Muscle layer of duodenum (tissue), 2 donors: Measurements from ENCODE around the gene CWH43.
"Not testable (repeated sequence)": the region's sequence is repeated elsewhere in the genome, so short reads cannot be mapped to it uniquely, and the experiment has no call there.

Experiments
- H3K27ac ChIP-seq: one replicate; pipeline ENCODE4 v1.7.0; 2013; ENCODE audit warnings: mild to moderate bottlenecking, low read length
- H3K27me3 ChIP-seq: one replicate; pipeline ENCODE4 v1.7.0; 2013; ENCODE audit warnings: low read depth, mild to moderate bottlenecking, control low read depth, low read length
- H3K36me3 ChIP-seq, 2 donors: one replicate each; pipeline ENCODE4 v1.7.0; 2013; ENCODE audit warnings: low read length in 2 of 2, control low read depth in 1 of 2, mild to moderate bottlenecking in 1 of 2; ENCODE audit not compliant: insufficient read depth in 2 of 2, control insufficient read depth in 1 of 2
- H3K4me1 ChIP-seq, 2 donors: one replicate each; pipeline ENCODE4 v1.7.0; 2013; ENCODE audit warnings: low read length in 2 of 2, mild to moderate bottlenecking in 2 of 2, control low read depth in 1 of 2, moderate library complexity in 1 of 2; ENCODE audit not compliant: insufficient read depth in 2 of 2, control insufficient read depth in 1 of 2
- H3K4me3 ChIP-seq, 2 donors: one replicate each; pipeline ENCODE4 v1.7.0; 2013; ENCODE audit warnings: low read length in 2 of 2, low read depth in 1 of 2, mild to moderate bottlenecking in 1 of 2
- H3K9me3 ChIP-seq, 2 donors: one replicate each; pipeline ENCODE4 v1.7.0; 2013; ENCODE audit warnings: low read length in 2 of 2, control low read depth in 1 of 2, mild to moderate bottlenecking in 1 of 2; ENCODE audit not compliant: control insufficient read depth in 1 of 2
- donor health status: healthy.

CWH43 gene

DNA sequence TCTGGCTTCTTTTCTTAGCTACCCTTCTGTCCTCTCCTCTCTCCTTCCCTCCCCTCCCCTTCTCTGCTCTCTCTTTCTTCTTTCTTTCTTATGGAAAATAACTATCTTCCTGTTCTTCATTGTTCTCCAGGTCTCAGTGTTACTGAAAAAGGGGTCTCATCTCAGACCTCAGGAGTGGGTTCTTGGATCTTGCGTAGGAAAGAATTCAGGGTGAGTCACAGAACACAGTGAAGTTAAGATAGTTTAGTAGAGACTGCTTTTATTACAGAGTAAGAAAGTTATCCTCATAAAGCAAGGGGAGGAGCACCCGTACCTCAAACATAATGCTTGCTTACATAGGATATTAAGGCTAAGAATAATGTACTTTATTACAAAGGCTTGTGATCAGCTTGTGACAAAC is 31.8 kb upstream of the CWH43 start:
- Histone ChIP-seq H3K27ac (no peak overlapping the region), H3K27me3 (no peaks in the 10 kb centered on the region), H3K36me3 (no peaks in the 10 kb centered on the region), H3K4me1 (no peaks in the 10 kb centered on the region), H3K4me3 (no peak overlapping the region), H3K9me3 (no peaks in the 10 kb centered on the region)

GRCh38 chr4:48957366-48957765 is 28.7 kb upstream of the CWH43 start:
- not testable (repeated sequence) for H3K36me3 ChIP-seq, H3K4me3 ChIP-seq, H3K4me1 ChIP-seq, H3K9me3 ChIP-seq, H3K27ac ChIP-seq, H3K27me3 ChIP-seq

DNA sequence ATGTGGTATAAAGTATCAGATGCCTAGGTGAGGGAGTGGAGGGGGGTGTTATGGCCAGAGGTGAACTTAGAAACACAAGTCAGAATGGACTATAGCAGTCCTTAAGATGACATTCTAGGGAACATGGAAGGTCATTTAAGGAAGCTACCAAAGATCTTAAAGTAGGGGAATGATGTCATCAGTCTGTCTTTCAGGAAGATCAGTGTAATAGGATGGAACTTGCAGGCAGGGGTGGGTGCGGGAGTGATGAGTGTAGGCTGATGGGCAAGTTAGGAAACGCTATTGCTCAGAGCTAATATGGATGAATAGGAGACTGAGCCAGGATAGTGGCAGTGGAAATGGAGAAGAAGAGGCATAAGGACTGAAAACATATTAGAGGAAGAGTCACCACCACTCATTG is 27.5 kb upstream of the CWH43 start:
- no peaks in the 10 kb centered on the region for H3K9me3 ChIP-seq
- no peaks in the 10 kb centered on the region for H3K36me3 ChIP-seq
- no peaks in the 10 kb centered on the region for H3K27me3 ChIP-seq
- no peaks in the 10 kb centered on the region for H3K4me1 ChIP-seq
- no peak overlapping the region for H3K4me3 ChIP-seq
- H3K27ac ChIP-seq: no peak overlapping the region

DNA sequence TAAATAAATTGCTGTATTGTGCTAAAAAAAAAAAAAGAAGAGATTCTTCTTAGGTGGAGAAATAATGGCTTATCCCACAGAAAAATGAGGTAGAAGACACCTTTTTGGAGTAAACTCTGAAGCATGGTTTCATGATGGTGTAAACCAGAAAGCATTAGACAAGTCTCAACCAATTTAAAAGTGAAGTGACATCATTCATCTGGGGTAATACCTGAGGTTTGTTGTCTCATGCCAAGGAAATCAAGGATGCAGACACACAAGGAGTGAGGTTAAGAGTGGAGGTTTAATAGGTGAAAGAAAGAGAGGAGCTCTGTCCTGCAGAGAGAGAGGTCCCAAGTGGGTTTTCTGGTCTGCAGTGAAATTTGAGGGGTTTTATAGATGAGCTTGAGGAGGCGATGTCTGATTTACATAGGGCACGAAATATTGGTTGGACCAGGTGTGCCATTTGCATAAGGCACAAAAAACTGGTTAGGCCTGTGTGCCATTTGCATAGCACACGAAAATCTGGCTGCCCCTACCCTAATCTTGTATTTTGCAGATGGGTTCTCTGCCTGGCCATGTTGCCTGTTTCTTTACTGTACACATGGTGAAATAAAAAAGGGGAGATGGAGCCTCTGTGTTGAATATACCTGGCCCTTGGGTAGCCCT is 25.0 kb upstream of the CWH43 start:
- Histone ChIP-seq H3K9me3 (no peaks in the 10 kb centered on the region), H3K4me1 (no peaks in the 10 kb centered on the region), H3K27ac (no peak overlapping the region), H3K27me3 (no peaks in the 10 kb centered on the region), H3K4me3 (no peak overlapping the region), H3K36me3 (no peaks in the 10 kb centered on the region)

- Histone ChIP-seq H3K36me3 (no peaks in the 10 kb centered on the region), H3K4me1 (no peaks in the 10 kb centered on the region), H3K27me3 (no peaks in the 10 kb centered on the region), H3K27ac (no peak overlapping the region), H3K4me3 (no peak overlapping the region), H3K9me3 (no peaks in the 10 kb centered on the region)
Measured at GRCh38 chr4:48962636-48963035, 23.4 kb upstream of the CWH43 start.

DNA sequence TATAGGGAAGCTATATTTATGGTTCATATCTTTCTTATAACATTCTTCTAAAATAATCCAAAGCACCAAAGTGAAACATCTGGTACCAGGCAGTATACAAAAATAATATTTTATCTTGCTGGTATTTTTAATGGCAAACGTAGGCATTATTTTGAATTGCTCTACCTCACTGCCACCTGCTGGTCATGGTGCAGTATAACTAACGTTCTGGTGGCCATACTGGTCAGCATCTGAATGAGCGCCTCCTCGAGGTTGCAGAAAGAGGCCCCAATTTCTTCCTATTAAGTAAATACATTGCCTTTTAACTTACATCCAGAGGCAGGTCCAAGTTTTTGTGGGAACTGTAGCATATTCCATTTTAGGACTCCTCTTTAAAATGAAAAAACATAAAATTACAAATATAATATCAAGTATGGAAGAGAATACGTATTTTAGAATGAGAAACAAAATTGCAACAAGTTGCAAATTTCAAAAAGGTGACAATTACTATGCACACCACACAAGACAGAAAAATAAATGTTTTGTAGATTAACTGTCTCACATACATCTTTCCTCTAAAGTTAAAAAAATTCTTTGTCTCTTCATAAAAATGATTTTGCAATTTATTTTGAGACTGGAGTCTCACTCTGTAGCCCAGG is 22.9 kb upstream of the CWH43 start:
- Histone ChIP-seq H3K27me3 (no peaks in the 10 kb centered on the region), H3K4me1 (no peaks in the 10 kb centered on the region), H3K4me3 (no peak overlapping the region), H3K27ac (no peak overlapping the region), H3K36me3 (no peaks in the 10 kb centered on the region), H3K9me3 (no peaks in the 10 kb centered on the region)

DNA sequence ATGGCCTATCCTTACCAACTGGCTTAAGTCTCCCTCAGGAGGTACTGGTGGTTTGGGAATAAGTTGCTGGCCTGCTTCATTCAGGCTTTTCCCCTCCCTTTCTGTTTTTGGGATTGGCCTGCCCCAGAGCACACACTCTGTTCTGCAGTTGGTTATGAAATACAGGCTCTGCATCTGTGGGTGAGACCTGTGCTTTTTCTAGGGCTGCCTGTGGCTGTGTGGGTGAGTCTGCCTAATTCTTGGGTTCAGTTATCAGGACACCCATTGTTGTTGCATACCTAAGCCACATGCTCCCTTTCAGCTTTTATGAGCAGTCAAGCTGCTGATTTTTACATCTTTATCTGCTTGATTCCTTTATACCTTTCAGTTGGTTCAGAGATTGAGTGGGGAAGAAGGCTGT is 19.0 kb upstream of the CWH43 start:
- H3K27ac ChIP-seq: no peak overlapping the region
- no peaks in the 10 kb centered on the region for H3K9me3 ChIP-seq
- no peaks in the 10 kb centered on the region for H3K4me1 ChIP-seq
- H3K27me3 ChIP-seq: no peaks in the 10 kb centered on the region
- H3K36me3 ChIP-seq: no peaks in the 10 kb centered on the region
- no peak overlapping the region for H3K4me3 ChIP-seq

DNA sequence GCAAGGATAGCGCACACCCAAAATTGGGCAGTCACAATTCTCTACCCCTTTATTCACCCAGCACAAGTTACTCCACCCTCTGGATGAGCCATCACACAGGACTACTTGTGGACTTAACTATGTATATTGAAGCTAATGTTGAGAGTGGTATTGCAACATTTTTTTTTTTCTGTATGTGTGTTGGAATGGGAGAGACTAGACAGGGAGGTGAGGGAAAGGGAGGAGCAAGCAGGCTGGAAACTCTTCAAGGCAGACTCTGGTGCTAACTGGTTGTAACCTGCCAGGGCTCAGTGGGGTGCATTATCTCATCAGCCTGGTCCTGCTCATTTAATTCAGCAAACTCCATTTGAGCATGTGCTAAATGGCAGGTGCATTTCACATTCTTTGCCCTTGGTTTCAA is 18.4 kb upstream of the CWH43 start:
- H3K4me1 ChIP-seq: no peaks in the 10 kb centered on the region
- H3K4me3 ChIP-seq: no peak overlapping the region
- H3K27me3 ChIP-seq: no peaks in the 10 kb centered on the region
- H3K9me3 ChIP-seq: no peaks in the 10 kb centered on the region
- no peaks in the 10 kb centered on the region for H3K36me3 ChIP-seq
- H3K27ac ChIP-seq: no peak overlapping the region

DNA sequence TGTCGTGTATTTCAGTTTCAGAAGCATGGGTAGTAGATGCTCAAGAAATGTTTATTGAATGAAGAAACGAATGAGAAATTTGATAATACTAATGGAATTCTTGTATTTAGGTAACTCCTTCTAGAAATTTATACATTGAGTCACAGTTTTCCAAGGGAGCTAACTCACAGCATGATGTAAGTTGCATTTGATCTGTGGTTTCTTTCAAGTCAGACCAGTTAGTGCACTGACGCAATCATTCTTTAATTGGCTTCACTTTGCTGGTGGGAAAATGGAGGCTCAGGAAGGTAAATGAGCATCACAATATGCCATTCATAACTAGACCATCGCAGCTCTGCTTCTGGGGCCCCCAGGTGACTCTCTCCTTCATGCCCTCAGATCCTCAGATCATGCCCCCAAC is 17.3 kb upstream of the CWH43 start:
- H3K9me3 ChIP-seq: no peaks in the 10 kb centered on the region
- H3K27me3 ChIP-seq: no peaks in the 10 kb centered on the region
- H3K36me3 ChIP-seq: no peaks in the 10 kb centered on the region
- H3K27ac ChIP-seq: no peak overlapping the region
- H3K4me3 ChIP-seq: no peak overlapping the region
- H3K4me1 ChIP-seq: no peaks in the 10 kb centered on the region

GRCh38 chr4:48970471-48970921 is 15.6 kb upstream of the CWH43 start:
- H3K36me3 ChIP-seq: no peaks in the 10 kb centered on the region
- no peaks in the 10 kb centered on the region for H3K9me3 ChIP-seq
- H3K27ac ChIP-seq: no peak overlapping the region
- H3K27me3 ChIP-seq: no peaks in the 10 kb centered on the region
- no peaks in the 10 kb centered on the region for H3K4me1 ChIP-seq
- no peak overlapping the region for H3K4me3 ChIP-seq

- Histone ChIP-seq H3K27me3 (no peaks in the 10 kb centered on the region), H3K4me1 (no peaks in the 10 kb centered on the region), H3K27ac (no peak overlapping the region), H3K36me3 (no peaks in the 10 kb centered on the region), H3K4me3 (no peak overlapping the region), H3K9me3 (no peaks in the 10 kb centered on the region)
Measured at GRCh38 chr4:48974979-48975640, 11.0 kb upstream of the CWH43 start.
